HG02610 (cell line): ENCODE data around the gene GIGYF2.

Experiments
- ATAC-seq: cut with Tn5 transposase; IDR thresholded peaks from one replicate; pipeline ENCODE4 v1.9.1; 2021; ENCODE audit warnings: mild to moderate bottlenecking, moderate library complexity; ENCODE audit not compliant: unreplicated experiment

Gene GIGYF2

DNA sequence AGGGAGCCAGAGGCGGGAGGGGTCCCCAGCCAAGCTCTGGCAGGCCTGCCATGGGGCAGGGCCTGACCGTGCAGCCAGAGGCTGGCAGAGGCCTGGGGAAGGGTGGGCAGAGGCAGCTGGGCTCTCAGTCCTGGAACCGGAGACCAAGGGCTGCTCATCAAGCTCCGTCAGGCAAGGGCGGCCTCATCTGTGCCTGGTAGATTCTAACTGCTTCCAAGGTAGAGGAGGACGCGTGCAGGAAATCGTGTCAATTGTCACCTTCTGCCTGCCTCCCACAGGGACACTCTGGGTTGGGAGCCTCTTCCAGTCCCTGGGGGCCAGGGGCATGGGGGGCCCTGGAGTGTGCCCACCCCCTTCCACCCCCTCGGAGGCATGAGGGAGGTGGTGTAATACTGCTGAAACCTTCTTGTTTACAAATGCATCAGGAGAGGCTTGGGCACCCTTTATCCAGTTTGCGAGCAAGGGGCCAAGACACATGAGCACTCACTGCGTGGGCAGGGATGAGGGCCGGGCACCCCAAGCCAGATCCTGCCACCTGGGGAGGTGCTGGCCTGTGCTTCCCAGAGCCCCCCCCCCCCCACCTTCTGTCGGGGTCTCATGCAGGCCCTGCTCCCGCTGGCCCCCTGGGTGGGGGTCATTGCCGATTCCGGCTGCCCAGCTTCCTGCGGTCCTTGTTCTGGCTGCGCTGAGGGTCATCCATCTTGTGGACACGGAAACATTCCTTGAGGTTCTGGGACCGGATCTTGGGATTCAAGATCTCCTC, 181.9 kb downstream of the GIGYF2 start:
- ATAC-seq: no peak

GRCh38 chr2:232879618-232880494, 182.7 kb downstream of the GIGYF2 start:
- ATAC-seq: no peak

DNA sequence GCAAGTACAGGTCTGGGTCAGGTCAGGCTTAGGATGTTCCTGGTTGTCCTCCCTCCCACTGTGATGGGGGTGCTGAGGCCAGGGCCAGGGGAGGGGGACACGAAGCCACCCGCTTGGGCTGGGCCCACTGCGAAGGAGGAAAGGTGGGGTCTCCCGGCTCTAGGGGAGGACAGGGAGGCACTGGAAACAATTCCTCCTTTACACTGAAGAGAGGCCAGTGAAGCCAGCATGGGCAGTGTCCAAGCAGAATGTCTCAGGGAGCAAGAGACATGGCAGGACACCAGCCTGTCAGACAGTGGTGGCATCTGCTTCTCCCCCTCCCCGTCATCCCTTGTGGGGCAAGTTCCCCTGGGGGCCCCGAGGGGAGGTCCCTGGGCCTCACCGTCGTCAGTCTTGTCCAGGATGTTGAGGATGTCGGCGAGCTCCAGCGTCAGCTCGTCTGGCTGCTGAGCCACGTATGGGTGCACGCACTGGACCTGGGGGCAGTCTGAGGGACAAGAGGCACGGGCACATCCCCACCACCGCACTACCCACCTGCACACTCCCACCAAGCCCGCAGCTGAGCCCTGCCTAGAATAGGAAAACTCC, 183.7 kb downstream of the GIGYF2 start:
- no peak for ATAC-seq

GRCh38 chr2:232882085-232882484, 185.0 kb downstream of the GIGYF2 start:
- no peak for ATAC-seq

- no peak for ATAC-seq
Measured at GRCh38 chr2:232882505-232883115, 185.5 kb downstream of the GIGYF2 start.

GRCh38 chr2:232883116-232883721, 186.1 kb downstream of the GIGYF2 start:
- ATAC-seq: no peak

- ATAC-seq: no peak
Measured at GRCh38 chr2:232884001-232884421, 186.9 kb downstream of the GIGYF2 start.

DNA sequence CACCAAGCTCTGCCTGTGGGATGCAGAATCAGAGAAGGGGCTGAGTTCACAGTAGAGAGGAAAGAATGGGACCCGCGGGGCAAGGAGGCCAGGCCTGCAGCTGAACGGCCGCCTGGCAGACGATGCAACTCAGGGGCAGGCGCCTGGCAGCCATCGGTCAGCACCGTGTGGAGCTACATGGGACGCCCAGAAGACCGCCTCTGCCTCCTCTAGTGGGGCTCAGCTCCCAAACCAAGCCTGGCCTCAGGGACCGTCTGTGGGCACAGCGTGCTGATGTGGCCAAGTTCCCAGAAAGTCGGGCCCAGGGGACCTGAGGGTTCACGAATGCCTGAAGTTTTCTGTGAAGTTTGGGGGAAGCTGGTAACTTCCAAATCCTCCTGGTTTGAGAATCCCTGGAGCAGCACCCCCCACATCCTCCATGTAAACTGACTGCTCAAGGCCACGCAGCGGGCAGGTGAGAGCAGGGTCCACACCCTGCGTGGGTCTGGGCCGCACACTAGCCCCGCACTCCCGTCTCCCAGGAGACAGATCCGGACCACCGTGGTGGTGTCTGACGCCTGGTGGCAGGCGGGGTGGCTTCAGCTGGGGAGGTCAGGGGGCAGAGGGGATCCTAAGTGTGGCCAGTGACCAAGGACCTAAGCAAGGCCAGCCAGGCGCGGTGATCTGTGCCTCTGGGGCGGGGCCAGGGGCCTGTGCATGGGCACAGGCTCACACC, 187.6 kb downstream of the GIGYF2 start:
- ATAC-seq: no peak

DNA sequence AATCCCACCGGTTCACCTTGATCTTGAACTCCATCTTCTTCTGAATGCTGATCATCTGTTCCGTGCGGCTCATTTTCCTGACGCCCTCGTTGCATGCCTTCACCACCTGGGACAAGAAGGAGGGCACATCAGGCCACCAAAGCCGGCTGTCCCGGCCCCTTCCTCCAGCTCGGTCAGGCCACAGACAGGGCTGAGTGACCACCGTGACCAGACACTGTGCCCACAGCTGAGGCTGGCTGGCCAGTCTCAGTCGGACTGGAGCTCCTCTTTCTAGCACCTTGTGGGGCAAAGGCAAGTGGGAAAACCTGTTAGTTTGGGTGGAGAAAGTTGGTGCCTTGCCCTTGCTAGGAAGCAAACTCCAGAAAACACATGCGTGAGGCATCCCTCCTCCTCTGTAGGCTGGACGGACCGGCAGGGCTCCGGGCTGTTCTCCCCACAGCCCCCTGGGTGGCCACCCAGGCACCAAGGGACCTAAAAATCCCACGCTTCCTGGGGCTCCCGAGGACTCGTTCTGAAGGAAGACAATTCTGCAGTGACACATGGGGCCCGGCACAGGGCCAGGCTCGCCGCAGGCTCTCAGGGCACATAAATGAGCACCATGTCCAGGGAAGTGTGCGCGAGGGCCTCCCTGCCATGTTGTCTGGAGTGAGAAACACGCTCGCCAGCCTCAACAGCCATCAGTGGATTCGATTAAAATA, 188.3 kb downstream of the GIGYF2 start:
- ATAC-seq: no peak

DNA sequence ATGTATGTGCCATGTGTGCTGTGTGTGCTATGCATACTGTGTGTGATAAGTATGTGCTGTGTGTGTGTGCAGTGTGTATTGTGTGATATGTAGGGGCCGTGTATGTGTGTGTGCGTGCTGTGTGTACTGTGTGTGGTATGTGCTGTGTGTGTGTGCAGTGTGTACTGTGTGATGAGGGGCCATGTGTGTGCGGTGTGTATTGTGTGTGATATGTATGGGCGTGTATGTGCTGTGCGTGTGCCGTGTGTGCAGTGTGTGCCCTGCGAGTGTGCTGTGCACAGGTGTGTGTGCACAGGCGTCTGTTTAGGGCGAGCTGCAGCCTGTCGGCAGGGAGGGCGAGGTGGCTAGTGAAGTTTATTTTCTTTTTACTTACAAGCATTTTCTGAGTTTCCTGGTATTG, 189.0 kb downstream of the GIGYF2 start:
- ATAC-seq: no peak

- ATAC-seq: no peak
Measured at GRCh38 chr2:232886632-232887031, 189.5 kb downstream of the GIGYF2 start.

DNA sequence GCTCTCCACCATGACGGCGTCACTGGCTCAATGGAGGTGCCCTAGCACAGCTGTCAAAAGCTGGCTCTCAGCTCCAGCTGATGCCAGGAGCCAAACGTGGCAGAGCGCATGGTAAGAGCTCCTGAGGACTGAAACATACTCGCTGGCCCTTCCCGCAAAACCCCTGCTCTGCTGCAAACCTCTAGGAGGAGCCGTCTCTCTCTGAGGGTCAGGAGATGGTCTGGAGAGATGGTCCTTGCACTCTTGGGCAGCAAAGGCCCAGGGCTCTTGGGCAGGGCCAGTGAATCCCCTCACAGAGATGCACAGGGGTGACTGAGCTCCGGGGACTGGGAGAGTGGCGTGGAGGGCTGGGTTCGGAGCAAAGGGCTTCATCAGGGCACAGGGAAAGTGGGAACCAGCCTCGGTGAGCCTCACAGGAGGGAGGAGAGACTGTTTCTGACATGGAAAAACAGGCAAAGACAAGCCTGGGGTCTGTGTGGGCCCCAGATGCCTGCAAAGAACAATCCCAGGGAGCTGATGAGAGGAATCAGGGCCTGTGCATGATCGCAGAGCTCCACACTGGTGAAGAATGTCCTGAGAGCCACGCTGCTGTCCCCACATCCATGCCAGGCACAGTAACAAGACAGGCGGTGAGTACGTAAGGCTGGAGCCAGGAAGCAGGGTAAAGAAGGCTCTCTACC, 190.2 kb downstream of the GIGYF2 start:
- ATAC-seq: no peak

DNA sequence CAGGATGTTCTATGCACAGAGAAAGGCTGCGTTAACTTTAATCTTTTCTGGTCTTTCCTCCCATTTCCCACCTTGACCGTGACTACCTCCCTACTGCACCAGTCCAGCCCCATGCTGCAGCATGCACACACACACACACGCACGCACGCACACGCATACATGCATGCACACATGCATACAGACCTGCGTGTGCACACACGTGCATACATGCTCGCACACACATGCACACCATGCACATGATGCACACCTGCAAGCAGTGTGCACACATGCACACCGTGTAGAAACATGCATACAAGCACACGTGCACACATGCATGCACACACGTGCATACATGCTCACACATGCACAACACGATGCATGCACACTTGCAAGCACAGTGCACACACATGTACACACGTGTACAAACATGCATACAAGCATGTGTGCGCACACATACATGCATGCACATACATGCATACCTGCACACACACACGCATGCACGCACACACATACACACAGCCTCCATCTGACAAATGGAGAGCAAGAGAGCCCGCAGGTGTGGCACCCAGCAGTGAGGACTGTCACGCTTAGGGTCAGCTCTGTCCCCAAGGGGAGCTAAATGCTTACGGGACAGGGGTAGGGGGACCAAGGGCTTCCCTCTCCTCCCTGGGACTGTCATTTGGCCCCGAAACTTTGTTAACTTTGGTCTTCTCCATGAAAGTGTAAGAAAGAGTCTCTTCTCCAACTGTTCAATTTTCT, 191.1 kb downstream of the GIGYF2 start:
- no peak for ATAC-seq

GRCh38 chr2:232888839-232889529, 191.9 kb downstream of the GIGYF2 start:
- ATAC-seq: no peak

DNA sequence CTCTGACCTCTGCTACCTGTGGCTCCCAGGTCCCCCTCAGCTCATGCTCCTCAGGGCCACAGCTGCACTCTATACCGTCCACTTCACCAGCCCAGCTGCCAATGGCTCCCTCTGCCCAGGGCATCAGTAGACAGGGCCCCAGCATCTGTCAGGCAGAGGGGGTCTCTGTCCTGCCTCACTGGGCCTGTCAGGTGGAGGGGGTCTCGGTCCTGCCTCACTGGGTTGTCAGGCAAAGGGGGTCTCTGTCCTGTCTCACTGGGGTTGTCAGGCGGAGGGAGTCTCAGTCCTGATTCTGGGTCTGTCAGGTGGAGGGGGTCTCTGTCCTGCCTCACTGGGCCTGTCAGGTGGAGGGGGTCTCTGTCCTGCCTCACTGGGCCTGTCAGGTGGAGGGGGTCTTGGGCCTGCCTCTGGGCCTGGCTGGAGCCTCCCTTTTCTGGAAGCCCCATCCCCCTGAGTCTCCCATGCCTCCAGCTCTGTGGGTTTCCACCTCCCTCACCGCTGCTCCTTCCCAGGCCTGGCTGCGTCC, 192.8 kb downstream of the GIGYF2 start:
- ATAC-seq: no peak

DNA sequence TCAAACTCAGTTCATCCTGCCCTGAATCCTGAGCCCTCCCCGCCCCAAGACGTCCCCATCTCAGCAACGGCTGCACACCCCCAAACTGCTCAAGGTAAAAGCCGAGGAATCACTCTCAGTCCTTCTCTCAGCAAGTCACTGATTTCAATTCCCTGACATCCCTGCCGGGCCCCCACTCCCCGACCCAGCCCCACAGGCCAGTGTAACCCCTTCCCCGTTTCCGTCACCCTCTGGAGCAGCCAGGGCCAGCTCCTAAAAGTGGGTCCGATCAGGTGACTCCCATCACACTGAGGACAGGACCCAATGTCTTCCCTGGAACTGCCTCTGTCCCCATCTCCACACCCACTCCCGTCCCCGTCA, 193.4 kb downstream of the GIGYF2 start:
- no peak for ATAC-seq

DNA sequence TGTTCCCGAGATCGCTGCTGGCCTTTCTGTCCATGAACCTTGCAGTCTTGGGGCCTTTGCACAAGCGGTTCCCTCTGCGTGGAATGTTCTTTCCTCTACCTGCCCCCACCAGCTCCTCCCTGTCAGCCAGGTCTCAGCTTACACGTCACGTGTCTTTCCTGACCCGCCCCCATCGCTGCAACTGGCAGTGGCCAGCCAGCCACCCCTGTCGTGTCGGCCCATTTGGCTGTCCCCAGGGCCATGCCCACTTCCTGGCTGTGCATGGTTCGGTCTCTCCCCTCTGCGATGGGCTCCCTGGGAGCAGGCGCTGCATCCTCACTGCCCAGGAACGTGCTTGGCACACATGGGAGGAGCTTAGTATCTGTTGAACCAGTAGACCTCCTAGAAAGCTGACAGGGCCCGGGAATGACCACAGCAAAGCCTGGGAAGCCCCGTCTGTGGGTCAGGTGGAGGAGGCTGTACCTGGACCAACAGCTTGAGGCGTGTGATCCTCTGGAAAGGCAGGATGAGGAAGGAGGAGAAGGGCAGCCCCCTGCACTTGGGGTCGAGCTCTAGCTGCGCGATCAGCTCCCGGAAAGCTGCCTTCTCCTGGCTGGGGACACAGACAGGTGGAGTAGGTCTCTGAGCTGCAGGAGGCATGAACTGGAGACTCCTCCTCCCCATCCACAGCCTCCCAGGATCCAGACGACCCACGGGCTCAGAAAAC, 193.9 kb downstream of the GIGYF2 start:
- ATAC-seq: no peak
